ENCODE data around the gene HOXC5. TPM values are rescaled to one million over a fixed set of nuclear protein-coding genes. Genes with fewer than 3 reads are reported as not detected.
A peak's percentile ranks its signal among the peaks of the same experiment; 100 is the strongest.

HOXC5 gene
- polyA plus RNA-seq, 2 of the 4 experiments (the other 2 are of a cell fraction), result 0.41 to 0.98 TPM

- FAIRE-seq, result no peak
- peak; percentile 59 to 82 for ATAC-seq
- Histone ChIP-seq H3K4me2 (peak overlapping the region; percentile 60), H3K4me1 (peaks cover 20% of the 10 kb centered on the region), H3K27ac (peak overlapping the region in 1 of 2 experiments; percentile 74; a peak in 3 of 6 replicates), H3K9me3 (no peaks in the 10 kb centered on the region), H3K4me3 (no peak overlapping the region)
- TF ChIP-seq EHMT2 (IDR thresholded peaks at IDR 0.05; ENCODE audit: low read depth), result no peak
- peak; percentile 93 for TF ChIP-seq CTCF (IDR thresholded peaks at IDR 0.05)
- no peak for TF ChIP-seq NR3C1 (IDR thresholded peaks at IDR 0.05)
- no peak for TF ChIP-seq PHF8 (IDR thresholded peaks at IDR 0.05; ENCODE audit: borderline replicate concordance, low read depth)
- no peak for TF ChIP-seq HMGXB4 (CRISPR knock-in tag; IDR thresholded peaks at IDR 0.05; ENCODE audit: borderline replicate concordance)
- no peak for TF ChIP-seq ZC3H11A (IDR thresholded peaks at IDR 0.05)
- no peak for TF ChIP-seq ATOH8 (CRISPR knock-in tag; IDR thresholded peaks at IDR 0.05; ENCODE audit: low read depth)
- peak; percentile 54; the same call in 1 of the 2 replicates for TF ChIP-seq MAX (IDR thresholded peaks at IDR 0.05)
- TF ChIP-seq E2F6 (IDR thresholded peaks at IDR 0.05; ENCODE audit: borderline replicate concordance, low read depth), result peak; percentile 44; the same call in 1 of the 2 replicates
- peak; percentile 97 for TF ChIP-seq SMC3 (IDR thresholded peaks at IDR 0.05)
- TF ChIP-seq POLR2AphosphoS2 (conservative IDR thresholded peaks at IDR 0.05; ENCODE audit: low read length), result no peak
- peak; percentile 97 to 98 for TF ChIP-seq RAD21 (conservative IDR thresholded peaks at IDR 0.05 in 1 of 2, IDR thresholded peaks at IDR 0.05 in 1 of 2)
- ChIA-PET CTCF (interaction anchor here (0.6 to 28.7 kb wide), 45 partner anchors 8 to 365 kb away, joined by 3 to 1074 read pairs (median 4); partner anchors contain the start of genes HOXC10, HOXC12, HOXC4 and HOXC5), POLR2A (interaction anchor here (0.6 to 1.0 kb wide), 5 partner anchors 11 to 195 kb away, joined by 3 to 6 read pairs (median 4); no protein-coding TSS in a partner anchor)
- WGBS (ENCODE audit: missing lambda C conversion rate), result 30% methylated on average over 34 of the region's 39 CpGs
- peak; percentile 82 to 86 for DNase-seq (ENCODE audit: low read depth in 1 of 2, low spot score in 1 of 2)
These were observed 26.8 kb upstream of the HOXC5 start for GRCh38 chr12:54005853-54006558.

GRCh38 chr12:54006559-54007220 is 26.2 kb upstream of the HOXC5 start:
- no peak overlapping the region for H3K4me3 ChIP-seq
- CTCF ChIA-PET, result interaction anchor here (0.8 to 28.7 kb wide), 25 partner anchors 10 to 304 kb away, joined by 3 to 1074 read pairs (median 5); partner anchors contain the start of genes HOXC10, HOXC5, HOXC6 and SMUG1
- H3K27ac ChIP-seq, result peak overlapping the region in 1 of 2 experiments; percentile 74; a peak in 1 of 6 replicates
- H3K9me3 ChIP-seq, result no peaks in the 10 kb centered on the region
- no peak for FAIRE-seq
- POLR2A ChIA-PET, result interaction anchor here (0.7 to 1.4 kb wide), 3 partner anchors 11 to 195 kb away, joined by 3 read pairs; no protein-coding TSS in a partner anchor
- peak overlapping the region; percentile 60; the same call in 2 of the 3 replicates for H3K4me2 ChIP-seq
- DNase-seq (ENCODE audit: low read depth in 1 of 2, low spot score in 1 of 2), result no peak
- H3K4me1 ChIP-seq, result peaks cover 23% of the 10 kb centered on the region
- ATAC-seq, result peak in 1 of 2 experiments; percentile 2; a peak in 1 of 6 replicates
- 80% methylated on average over 22 of the region's 22 CpGs for WGBS (ENCODE audit: missing lambda C conversion rate)
- TF ChIP-seq RNF2 (IDR thresholded peaks at IDR 0.05; ENCODE audit: borderline replicate concordance, low read depth) (no peak), FOSB (CRISPR knock-in tag; IDR thresholded peaks at IDR 0.05) (no peak), EHMT2 (IDR thresholded peaks at IDR 0.05; ENCODE audit: low read depth) (no peak), HMGXB4 (CRISPR knock-in tag; IDR thresholded peaks at IDR 0.05; ENCODE audit: borderline replicate concordance) (no peak), CHD2 (IDR thresholded peaks at IDR 0.05; ENCODE audit: low read length, partially characterized antibody) (no peak), GATA3 (IDR thresholded peaks at IDR 0.05; ENCODE audit: borderline replicate concordance) (no peak), MAZ (IDR thresholded peaks at IDR 0.05; ENCODE audit: borderline replicate concordance, low read depth, low read length) (no peak), ESRRA (IDR thresholded peaks at IDR 0.05; ENCODE audit: borderline replicate concordance, low read length) (no peak), RARB (CRISPR knock-in tag; IDR thresholded peaks at IDR 0.05) (no peak), FOXS1 (CRISPR knock-in tag; IDR thresholded peaks at IDR 0.05) (no peak), PBX3 (IDR thresholded peaks at IDR 0.05) (no peak), SREBF2 (IDR thresholded peaks at IDR 0.05) (no peak), MAFK (IDR thresholded peaks at IDR 0.05; ENCODE audit: partially characterized antibody) (no peak), SMC3 (IDR thresholded peaks at IDR 0.05) (no peak), KDM5A (IDR thresholded peaks at IDR 0.05) (no peak), CHD4 (IDR thresholded peaks at IDR 0.05; ENCODE audit: borderline replicate concordance) (no peak)
